Thoracic aorta (tissue), 2 donors: ENCODE data around the gene SIGLEC10. TPM values are rescaled to one million over a fixed set of nuclear protein-coding genes. Genes with fewer than 3 reads are reported as not detected.

Experiments
- ATAC-seq: fragments of 150-250 bp; one replicate; pipeline ENCODE4 v1.8.0; 2017; ENCODE audit warnings: low read depth; ENCODE audit not compliant: insufficient number of reproducible peaks, low FRiP score
- DNase-seq: peaks from one replicate; pipeline ENCODE4 v3.0.0-alpha.2; 2020; ENCODE audit warnings: low spot score
- H3K27ac ChIP-seq, 2 donors: fragments of 200-600 bp; sonication (generic); 1 replicate in 1 of 2; 2 replicates in 1 of 2; pipeline ENCODE4 v1.5.1; 2016; ENCODE audit warnings: mild to moderate bottlenecking in 2 of 2, moderate library complexity in 2 of 2
- H3K27me3 ChIP-seq: fragments of 200-600 bp; sonication (generic); replicated peaks from 2 replicates; pipeline ENCODE4 v1.6.0; 2016; ENCODE audit warnings: mild to moderate bottlenecking; ENCODE audit not compliant: insufficient read depth
- H3K36me3 ChIP-seq: fragments of 200-600 bp; sonication (generic); one replicate; pipeline ENCODE4 v1.5.1; 2016
- H3K4me1 ChIP-seq, 2 donors: fragments of 200-600 bp; sonication (generic); 1 replicate in 1 of 2; 2 replicates in 1 of 2; pipeline versions ENCODE4 v1.5.1 to v1.6.0; 2016; ENCODE audit warnings: low read depth in 2 of 2, mild to moderate bottlenecking in 1 of 2; ENCODE audit not compliant: control insufficient read depth in 1 of 2
- H3K4me3 ChIP-seq: fragments of 200-600 bp; sonication (generic); 2 replicates; pipeline ENCODE4 v1.5.1; 2016; ENCODE audit warnings: mild to moderate bottlenecking
- H3K9me3 ChIP-seq: fragments of 200-600 bp; sonication (generic); 2 replicates; pipeline ENCODE4 v1.5.1; 2016
- CTCF ChIP-seq: fragments of 200-600 bp; sonication (generic); IDR thresholded peaks from one replicate; pipeline ENCODE4 v1.5.1; 2019; ENCODE audit warnings: antibody characterized with exemption
- total RNA-seq, 2 donors: library from RNA; depleted of rRNA; stranded (reverse); fragments of >200 nt; gene quantifications; one replicate each; pipeline versions ENCODE4 v1.1.0 to v1.2.3, GENCODE V29; 2016

The SIGLEC10 gene
- total RNA-seq, 2 donors from 2014 or later = 13.3 to 20.3 TPM

- H3K9me3 ChIP-seq = no peaks in the 10 kb centered on the region
- no peak for TF ChIP-seq CTCF
These were observed 24.7 kb downstream of the SIGLEC10 start for GRCh38 chr19:51392701-51393100.

GRCh38 chr19:51391073-51391611 lies 26.3 kb downstream of the SIGLEC10 start:
- Histone ChIP-seq H3K27ac (no peak overlapping the region), H3K4me3 (peak overlapping the region; percentile 1), H3K4me1 (peaks cover 4 to 7% of the 10 kb centered on the region in 2 donors), H3K27me3 (no peaks in the 10 kb centered on the region), H3K36me3 (no peaks in the 10 kb centered on the region), H3K9me3 (no peaks in the 10 kb centered on the region)
- TF ChIP-seq CTCF = no peak
- ATAC-seq = no peak
- no peak for DNase-seq

More at GRCh38 chr19:51392701-51393100, 24.7 kb downstream of the SIGLEC10 start:
- H3K27ac ChIP-seq = no peak overlapping the region
- peaks cover 4 to 7% of the 10 kb centered on the region in 2 donors for H3K4me1 ChIP-seq
- H3K4me3 ChIP-seq = no peak overlapping the region
- H3K36me3 ChIP-seq = no peaks in the 10 kb centered on the region
- ATAC-seq (no peak), DNase-seq (no peak)
- H3K27me3 ChIP-seq = no peaks in the 10 kb centered on the region

- no peak for TF ChIP-seq CTCF
- ATAC-seq = no peak
These were observed 28.3 kb downstream of the SIGLEC10 start for GRCh38 chr19:51389143-51389542.

GRCh38 chr19:51387924-51388389 lies 29.5 kb downstream of the SIGLEC10 start, which contains the start of gene LIM2:
TSS of gene LIM2 (minus strand) at chr19:51387974. CDS start at chr19:51387443, 531 bp downstream.
- Histone ChIP-seq H3K9me3 (no peaks in the 10 kb centered on the region), H3K36me3 (no peaks in the 10 kb centered on the region), H3K4me3 (no peak within 1 kb of the TSS), H3K27ac (no peak within 1 kb of the TSS), H3K27me3 (no peaks in the 10 kb centered on the region), H3K4me1 (no peaks in the 10 kb centered on the region)
- ATAC-seq (no peak), DNase-seq (no peak)
- TF ChIP-seq CTCF = no peak

More at GRCh38 chr19:51389143-51389542, 28.3 kb downstream of the SIGLEC10 start:
- no peaks in the 10 kb centered on the region for H3K36me3 ChIP-seq
- H3K27ac ChIP-seq = no peak overlapping the region
- H3K4me3 ChIP-seq = no peak overlapping the region
- peaks cover 0 to 4% of the 10 kb centered on the region in 2 donors for H3K4me1 ChIP-seq
- H3K27me3 ChIP-seq = no peaks in the 10 kb centered on the region
- DNase-seq = no peak
- H3K9me3 ChIP-seq = no peaks in the 10 kb centered on the region

- H3K27ac ChIP-seq = no peak overlapping the region
- no peaks in the 10 kb centered on the region for H3K9me3 ChIP-seq
- H3K27me3 ChIP-seq = no peaks in the 10 kb centered on the region
- H3K36me3 ChIP-seq = no peaks in the 10 kb centered on the region
- H3K4me1 ChIP-seq = no peaks in the 10 kb centered on the region
- ATAC-seq (no peak), DNase-seq (no peak)
- no peak for TF ChIP-seq CTCF
- no peak overlapping the region for H3K4me3 ChIP-seq
These were observed 30.4 kb downstream of the SIGLEC10 start for GRCh38 chr19:51386882-51387520.
